NCI-H82 treated with DMSO at 0.1 percent for 48 hours (cell line): ENCODE data around the gene ARFGAP1.
A peak's percentile ranks its signal among the peaks of the same experiment; 100 is the strongest.

Experiments used
- DNase-seq: peaks from one replicate; lab custom pipeline; 2025; ENCODE audit not compliant: unreplicated experiment; lab: John Stamatoyannopoulos, UW

Gene ARFGAP1

DNA sequence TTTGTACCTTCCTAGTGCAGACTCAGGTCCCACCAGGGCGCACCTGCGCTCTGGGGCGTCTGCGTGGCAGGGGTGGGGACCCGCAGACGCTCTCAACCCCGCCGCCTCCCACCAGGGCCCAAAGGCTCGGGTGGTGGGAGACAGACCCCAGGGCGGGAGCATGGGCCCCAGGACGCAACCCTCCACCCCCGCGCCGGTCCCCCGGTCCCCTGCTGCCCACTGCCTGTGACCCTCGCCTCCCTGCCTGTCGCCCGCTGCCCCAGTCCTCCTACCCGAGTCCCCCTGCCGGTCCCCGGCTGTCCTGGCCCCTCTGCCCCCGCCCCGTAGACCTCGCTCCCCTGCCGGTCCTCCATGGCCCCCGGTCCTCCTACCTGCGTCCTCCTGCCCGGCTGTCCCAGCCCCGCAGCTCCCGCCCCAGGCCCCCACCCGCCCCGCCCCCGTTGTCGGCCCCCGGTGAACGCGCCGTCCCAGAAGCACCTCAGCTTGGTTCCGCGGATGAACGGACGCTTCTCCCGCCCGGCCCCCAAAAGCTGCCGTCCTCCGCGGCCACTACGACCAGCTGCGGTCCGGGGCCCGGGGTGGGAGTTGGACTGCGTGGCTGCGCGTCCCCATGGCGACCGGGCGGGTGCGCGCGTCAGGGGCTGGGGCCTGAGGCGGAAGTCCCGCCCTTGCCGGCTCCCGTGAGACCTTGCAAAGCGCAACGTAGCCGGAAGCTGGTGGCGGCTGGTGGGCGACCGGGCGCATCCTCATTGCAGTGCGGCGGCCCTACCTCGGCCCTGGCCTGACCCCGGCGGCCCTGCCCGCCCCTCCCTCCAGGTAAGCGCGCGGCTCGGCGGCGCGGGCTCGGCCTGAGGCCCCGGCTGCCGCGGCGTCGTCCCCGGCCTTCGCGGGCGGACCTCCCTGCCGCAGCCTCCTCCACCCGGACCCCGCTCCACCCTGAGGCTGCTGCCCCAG, at the start of gene ARFGAP1:
Gene ARFGAP1, plus strand, starts transcription at position 709 of the 954 bp plus-strand sequence. CDS start 2,768 bp downstream, outside the sequence.
- peak; percentile 63 for DNase-seq

GRCh38 chr20:63223121-63223825, 49.3 kb upstream of the ARFGAP1 start:
- no peak for DNase-seq

GRCh38 chr20:63223826-63224207, 48.8 kb upstream of the ARFGAP1 start:
- no peak for DNase-seq

GRCh38 chr20:63224412-63225081, 48.1 kb upstream of the ARFGAP1 start:
- no peak for DNase-seq

DNA sequence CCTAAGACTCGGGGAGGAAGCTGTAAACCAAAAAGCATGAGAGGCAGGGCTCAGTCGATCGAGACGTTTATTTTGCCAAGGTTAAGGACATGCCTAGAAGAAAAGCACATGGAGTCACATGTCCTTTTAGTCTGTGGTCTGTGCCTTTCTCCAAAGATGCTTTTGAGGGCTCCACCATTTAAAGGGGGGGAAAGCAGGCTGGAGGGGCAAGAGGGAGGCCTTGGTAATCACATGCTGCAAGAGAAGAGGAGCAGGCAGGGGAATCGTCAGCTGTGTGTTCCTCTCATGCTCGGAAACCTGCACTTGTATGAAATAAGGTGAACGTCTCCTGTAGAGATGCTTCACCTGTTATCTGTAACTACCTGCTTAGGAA, 47.5 kb upstream of the ARFGAP1 start:
- no peak for DNase-seq

- no peak for DNase-seq
Measured at GRCh38 chr20:63226042-63226943, 46.3 kb upstream of the ARFGAP1 start.

DNA sequence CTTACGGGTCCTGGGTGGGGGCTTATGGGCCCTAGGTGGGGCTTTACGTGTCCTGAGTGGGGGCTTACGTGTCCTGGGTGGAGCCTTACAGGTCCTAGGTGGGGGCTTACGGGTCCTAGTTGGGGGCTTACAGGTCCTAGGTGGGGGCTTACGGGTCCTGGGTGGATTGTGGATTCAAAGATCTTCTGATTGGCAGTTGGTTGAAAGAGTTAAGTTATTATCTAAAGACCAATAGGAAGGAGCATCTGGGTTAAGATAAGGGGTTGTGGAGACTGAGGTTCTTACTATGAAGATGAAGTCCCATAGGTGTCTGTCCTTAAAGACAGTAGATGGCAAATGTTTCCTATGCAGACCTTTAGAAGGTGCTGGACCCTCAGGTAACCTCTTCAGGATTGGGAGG, 45.4 kb upstream of the ARFGAP1 start:
- no peak for DNase-seq

DNA sequence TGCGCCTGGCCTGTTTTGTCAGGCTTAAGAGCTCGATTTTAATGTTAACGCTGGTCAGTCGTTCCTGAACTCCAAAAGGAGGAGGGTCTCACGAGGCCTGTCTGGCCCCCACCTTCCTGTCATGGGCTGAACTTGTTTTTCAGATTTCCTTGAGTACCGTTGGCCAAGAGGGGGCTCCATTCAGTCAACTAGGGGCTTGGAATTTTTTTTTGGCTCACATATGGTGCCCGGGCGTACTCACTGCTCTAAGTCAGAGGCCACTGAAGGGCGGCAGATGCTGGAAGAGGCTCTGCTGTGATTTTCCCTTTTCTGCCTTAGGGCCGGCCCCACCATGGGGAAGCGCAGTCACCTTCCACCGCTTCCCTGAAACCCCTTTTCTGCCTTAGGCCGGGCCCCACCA, 43.8 kb upstream of the ARFGAP1 start:
- DNase-seq, result no peak

- DNase-seq, result no peak
Measured at GRCh38 chr20:63230800-63231268, 41.8 kb upstream of the ARFGAP1 start.

- DNase-seq, result no peak
Measured at GRCh38 chr20:63232235-63233060, 40.2 kb upstream of the ARFGAP1 start.

- no peak for DNase-seq
Measured at GRCh38 chr20:63233061-63233344, 39.6 kb upstream of the ARFGAP1 start.

- DNase-seq, result no peak
Measured at GRCh38 chr20:63233924-63234323, 38.7 kb upstream of the ARFGAP1 start.

GRCh38 chr20:63234693-63235398, 37.8 kb upstream of the ARFGAP1 start:
- DNase-seq, result no peak

- DNase-seq, result no peak
Measured at GRCh38 chr20:63235399-63235983, 37.1 kb upstream of the ARFGAP1 start, which contains the start of gene BIRC7. Gene BIRC7 (plus strand): TSS chr20:63235905. CDS start chr20:63236097, 192 bp downstream.

DNA sequence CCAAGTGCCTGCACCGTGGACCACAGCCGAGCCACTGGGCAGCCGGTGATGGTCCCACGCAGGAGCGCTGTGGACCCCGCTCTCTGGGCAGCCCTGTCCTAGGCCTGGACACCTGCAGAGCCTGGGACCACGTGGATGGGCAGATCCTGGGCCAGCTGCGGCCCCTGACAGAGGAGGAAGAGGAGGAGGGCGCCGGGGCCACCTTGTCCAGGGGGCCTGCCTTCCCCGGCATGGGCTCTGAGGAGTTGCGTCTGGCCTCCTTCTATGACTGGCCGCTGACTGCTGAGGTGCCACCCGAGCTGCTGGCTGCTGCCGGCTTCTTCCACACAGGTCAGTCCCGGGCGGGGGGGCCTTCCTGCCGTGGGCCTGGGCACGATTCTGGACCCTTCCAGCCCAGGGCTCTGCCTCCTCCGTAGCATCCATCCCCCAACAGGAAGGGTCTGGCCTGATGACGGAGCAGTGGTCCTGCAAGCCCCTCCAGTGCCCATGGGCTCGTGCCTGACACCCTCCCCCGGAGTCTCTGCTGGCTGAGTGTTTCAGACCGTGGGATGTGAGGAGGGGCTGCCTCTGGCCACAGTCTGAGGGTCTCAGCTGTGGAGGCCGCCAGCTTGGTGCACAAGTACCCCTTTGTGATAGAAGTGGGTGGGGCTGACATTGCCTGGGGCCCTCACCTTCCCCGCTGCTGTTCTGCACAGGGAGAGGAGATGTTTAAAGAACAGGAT, 36.3 kb upstream of the ARFGAP1 start:
- no peak for DNase-seq

- DNase-seq, result no peak
Measured at GRCh38 chr20:63238031-63238430, 34.6 kb upstream of the ARFGAP1 start.

GRCh38 chr20:63238514-63239125, 34.0 kb upstream of the ARFGAP1 start:
- DNase-seq, result no peak

GRCh38 chr20:63239431-63239830, 33.2 kb upstream of the ARFGAP1 start:
- DNase-seq, result no peak
